ENCODE data around the gene FASN.

DNA sequence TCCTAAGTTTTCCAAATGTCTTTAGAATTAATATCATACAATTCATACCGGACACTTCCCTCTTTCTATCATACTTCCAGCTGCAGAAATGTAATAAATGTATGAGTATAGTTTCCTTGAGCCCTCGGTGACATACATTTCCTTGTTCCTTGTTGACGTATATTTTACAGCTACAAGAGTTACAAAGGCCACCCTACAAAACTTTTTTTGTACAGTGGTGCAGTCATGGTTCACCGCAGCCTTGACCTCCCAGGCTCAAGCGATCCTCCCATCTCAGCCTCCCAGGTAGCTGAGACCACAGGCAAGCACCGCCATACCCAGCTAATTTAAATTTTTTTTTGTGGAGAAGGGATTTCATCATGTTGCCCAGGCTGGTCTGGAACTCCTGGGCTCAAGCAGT lies 25.2 kb downstream of the FASN start:
- TF ChIP-seq, protein P1, sequence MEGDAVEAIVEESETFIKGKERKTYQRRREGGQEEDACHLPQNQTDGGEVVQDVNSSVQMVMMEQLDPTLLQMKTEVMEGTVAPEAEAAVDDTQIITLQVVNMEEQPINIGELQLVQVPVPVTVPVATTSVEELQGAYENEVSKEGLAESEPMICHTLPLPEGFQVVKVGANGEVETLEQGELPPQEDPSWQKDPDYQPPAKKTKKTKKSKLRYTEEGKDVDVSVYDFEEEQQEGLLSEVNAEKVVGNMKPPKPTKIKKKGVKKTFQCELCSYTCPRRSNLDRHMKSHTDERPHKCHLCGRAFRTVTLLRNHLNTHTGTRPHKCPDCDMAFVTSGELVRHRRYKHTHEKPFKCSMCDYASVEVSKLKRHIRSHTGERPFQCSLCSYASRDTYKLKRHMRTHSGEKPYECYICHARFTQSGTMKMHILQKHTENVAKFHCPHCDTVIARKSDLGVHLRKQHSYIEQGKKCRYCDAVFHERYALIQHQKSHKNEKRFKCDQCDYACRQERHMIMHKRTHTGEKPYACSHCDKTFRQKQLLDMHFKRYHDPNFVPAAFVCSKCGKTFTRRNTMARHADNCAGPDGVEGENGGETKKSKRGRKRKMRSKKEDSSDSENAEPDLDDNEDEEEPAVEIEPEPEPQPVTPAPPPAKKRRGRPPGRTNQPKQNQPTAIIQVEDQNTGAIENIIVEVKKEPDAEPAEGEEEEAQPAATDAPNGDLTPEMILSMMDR (conservative IDR thresholded peaks at IDR 0.05; ENCODE audit: low read length), result no peak
- no peak for TF ChIP-seq EZH2phosphoT487 (IDR thresholded peaks at IDR 0.05; ENCODE audit: borderline replicate concordance, low read depth, low read length)
